ENCODE results near the gene ROR2. TPM values are rescaled to one million over a fixed set of nuclear protein-coding genes. Genes with fewer than 3 reads are reported as not detected.
"Not testable (repeated sequence)": the region's sequence is repeated elsewhere in the genome, so short reads cannot be mapped to it uniquely, and the experiment has no call there.

Gene ROR2
- total and polyA plus RNA-seq, 2 donors, result 28.2 to 33.7 TPM

GRCh38 chr9:91625331-91625730 lies 324.7 kb downstream of the ROR2 start:
- H3K4me1 ChIP-seq (ENCODE audit: insufficient read depth), result no peaks in the 10 kb centered on the region
- no peak for DNase-seq (ENCODE audit: extremely low spot score)
- H3K27ac ChIP-seq (ENCODE audit: low read depth), result no peak overlapping the region
- H3K36me3 ChIP-seq (ENCODE audit: insufficient read depth), result no peaks in the 10 kb centered on the region
- 31% methylated on average over 1 of the region's 1 CpG for WGBS
- no peak overlapping the region for H3K4me3 ChIP-seq (ENCODE audit: low read depth, low read length)

GRCh38 chr9:91623004-91623403 lies 327.0 kb downstream of the ROR2 start:
- no peak for DNase-seq (ENCODE audit: extremely low spot score)
- Histone ChIP-seq H3K36me3 (ENCODE audit: insufficient read depth) (no peaks in the 10 kb centered on the region), H3K4me1 (ENCODE audit: insufficient read depth) (no peaks in the 10 kb centered on the region), H3K4me3 (ENCODE audit: low read depth, low read length) (no peak overlapping the region), H3K27ac (ENCODE audit: low read depth) (no peak overlapping the region)

- 98% methylated on average over 3 of the region's 3 CpGs for WGBS
- not testable (repeated sequence) for H3K27ac ChIP-seq (ENCODE audit: low read depth); H3K4me1 ChIP-seq (ENCODE audit: insufficient read depth); H3K36me3 ChIP-seq (ENCODE audit: insufficient read depth); DNase-seq (ENCODE audit: extremely low spot score); H3K4me3 ChIP-seq (ENCODE audit: low read depth, low read length)
These were observed 327.9 kb downstream of the ROR2 start for GRCh38 chr9:91622121-91622520.

GRCh38 chr9:91614044-91614443 lies 336.0 kb downstream of the ROR2 start:
- DNase-seq (ENCODE audit: extremely low spot score); H3K4me1 ChIP-seq (ENCODE audit: insufficient read depth); H3K4me3 ChIP-seq (ENCODE audit: low read depth, low read length); H3K27ac ChIP-seq (ENCODE audit: low read depth); H3K36me3 ChIP-seq (ENCODE audit: insufficient read depth): not testable (repeated sequence)
- 96% methylated on average over 2 of the region's 2 CpGs for WGBS

GRCh38 chr9:91611582-91611981 lies 338.4 kb downstream of the ROR2 start:
- Histone ChIP-seq H3K4me1 (ENCODE audit: insufficient read depth) (no peaks in the 10 kb centered on the region), H3K27ac (ENCODE audit: low read depth) (no peak overlapping the region), H3K4me3 (ENCODE audit: low read depth, low read length) (no peak overlapping the region), H3K36me3 (ENCODE audit: insufficient read depth) (no peaks in the 10 kb centered on the region)
- no peak for DNase-seq (ENCODE audit: extremely low spot score)
- WGBS, result 59% methylated on average over 5 of the region's 5 CpGs

GRCh38 chr9:91606255-91606995 lies 343.6 kb downstream of the ROR2 start:
- DNase-seq (ENCODE audit: extremely low spot score), result no peak
- Histone ChIP-seq H3K27ac (ENCODE audit: low read depth) (no peak overlapping the region), H3K4me1 (ENCODE audit: insufficient read depth) (no peaks in the 10 kb centered on the region), H3K4me3 (ENCODE audit: low read depth, low read length) (no peak overlapping the region), H3K36me3 (ENCODE audit: insufficient read depth) (no peaks in the 10 kb centered on the region)
- 85% methylated on average over 2 of the region's 2 CpGs for WGBS

GRCh38 chr9:91604451-91605179 lies 345.4 kb downstream of the ROR2 start:
- WGBS, result 81% methylated on average over 3 of the region's 3 CpGs
- DNase-seq (ENCODE audit: extremely low spot score), result no peak
- Histone ChIP-seq H3K27ac (ENCODE audit: low read depth) (no peak overlapping the region), H3K4me1 (ENCODE audit: insufficient read depth) (no peaks in the 10 kb centered on the region), H3K4me3 (ENCODE audit: low read depth, low read length) (no peak overlapping the region), H3K36me3 (ENCODE audit: insufficient read depth) (no peaks in the 10 kb centered on the region)

GRCh38 chr9:91603932-91604331 lies 346.1 kb downstream of the ROR2 start:
- Histone ChIP-seq H3K36me3 (ENCODE audit: insufficient read depth) (no peaks in the 10 kb centered on the region), H3K4me1 (ENCODE audit: insufficient read depth) (no peaks in the 10 kb centered on the region), H3K4me3 (ENCODE audit: low read depth, low read length) (no peak overlapping the region), H3K27ac (ENCODE audit: low read depth) (no peak overlapping the region)
- DNase-seq (ENCODE audit: extremely low spot score), result no peak
- 83% methylated on average over 3 of the region's 3 CpGs for WGBS

GRCh38 chr9:91599564-91599963 lies 350.5 kb downstream of the ROR2 start:
- Histone ChIP-seq H3K4me1 (ENCODE audit: insufficient read depth) (no peaks in the 10 kb centered on the region), H3K36me3 (ENCODE audit: insufficient read depth) (no peaks in the 10 kb centered on the region), H3K4me3 (ENCODE audit: low read depth, low read length) (no peak overlapping the region), H3K27ac (ENCODE audit: low read depth) (no peak overlapping the region)
- DNase-seq (ENCODE audit: extremely low spot score), result no peak
- WGBS, result 85% methylated on average over 3 of the region's 3 CpGs

GRCh38 chr9:91591627-91592026 lies 358.4 kb downstream of the ROR2 start:
- H3K4me1 ChIP-seq (ENCODE audit: insufficient read depth), result no peaks in the 10 kb centered on the region
- 72% methylated on average over 3 of the region's 3 CpGs for WGBS
- no peaks in the 10 kb centered on the region for H3K36me3 ChIP-seq (ENCODE audit: insufficient read depth)
- no peak for DNase-seq (ENCODE audit: extremely low spot score)
- no peak overlapping the region for H3K4me3 ChIP-seq (ENCODE audit: low read depth, low read length)
- no peak overlapping the region for H3K27ac ChIP-seq (ENCODE audit: low read depth)

- Histone ChIP-seq H3K4me3 (ENCODE audit: low read depth, low read length) (no peak overlapping the region), H3K4me1 (ENCODE audit: insufficient read depth) (no peaks in the 10 kb centered on the region), H3K27ac (ENCODE audit: low read depth) (no peak overlapping the region), H3K36me3 (ENCODE audit: insufficient read depth) (no peaks in the 10 kb centered on the region)
- 29% methylated on average over 7 of the region's 7 CpGs for WGBS
- peak; percentile 42 for DNase-seq (ENCODE audit: extremely low spot score)
These were observed 360.9 kb downstream of the ROR2 start for GRCh38 chr9:91589101-91589553.

GRCh38 chr9:91586282-91586681 lies 363.7 kb downstream of the ROR2 start:
- 71% methylated on average over 8 of the region's 8 CpGs for WGBS

GRCh38 chr9:91583966-91584365 lies 366.1 kb downstream of the ROR2 start:
- WGBS, result 94% methylated on average over 9 of the region's 9 CpGs
- DNase-seq (ENCODE audit: extremely low spot score), result no peak

More at GRCh38 chr9:91586282-91586681, 363.7 kb downstream of the ROR2 start:
- no peak overlapping the region for H3K4me3 ChIP-seq (ENCODE audit: low read depth, low read length)
- H3K27ac ChIP-seq (ENCODE audit: low read depth), result no peak overlapping the region
- no peaks in the 10 kb centered on the region for H3K4me1 ChIP-seq (ENCODE audit: insufficient read depth)
- DNase-seq (ENCODE audit: extremely low spot score), result no peak
- H3K36me3 ChIP-seq (ENCODE audit: insufficient read depth), result no peaks in the 10 kb centered on the region

GRCh38 chr9:91583161-91583875 lies 366.7 kb downstream of the ROR2 start:
- Histone ChIP-seq H3K36me3 (ENCODE audit: insufficient read depth) (no peaks in the 10 kb centered on the region), H3K4me1 (ENCODE audit: insufficient read depth) (no peaks in the 10 kb centered on the region), H3K4me3 (ENCODE audit: low read depth, low read length) (no peak overlapping the region), H3K27ac (ENCODE audit: low read depth) (no peak overlapping the region)
- DNase-seq (ENCODE audit: extremely low spot score), result no peak

More at GRCh38 chr9:91583966-91584365, 366.1 kb downstream of the ROR2 start:
- H3K4me1 ChIP-seq (ENCODE audit: insufficient read depth), result no peaks in the 10 kb centered on the region
- no peak overlapping the region for H3K4me3 ChIP-seq (ENCODE audit: low read depth, low read length)
- H3K27ac ChIP-seq (ENCODE audit: low read depth), result no peak overlapping the region
- H3K36me3 ChIP-seq (ENCODE audit: insufficient read depth), result no peaks in the 10 kb centered on the region

Data from urinary bladder (tissue), 4 donors.